Right atrium auricular region (tissue), 2 donors: ENCODE measurements around the gene DDX51. TPM values are rescaled to one million over a fixed set of nuclear protein-coding genes. Genes with fewer than 3 reads are reported as not detected.
"Not testable (repeated sequence)": the region's sequence is repeated elsewhere in the genome, so short reads cannot be mapped to it uniquely, and the experiment has no call there.

Source experiments
- DNase-seq: peaks from one replicate; pipeline ENCODE4 v3.0.0-alpha.2; 2019; ENCODE audit warnings: low spot score
- H3K27ac ChIP-seq, 2 donors: fragments of 200-600 bp; sonication (generic); 1 replicate in 1 of 2; 2 replicates in 1 of 2; pipeline ENCODE4 v1.5.1; 2016 to 2019
- H3K27me3 ChIP-seq, 2 donors: fragments of 200-600 bp; sonication (generic); one replicate each; pipeline versions ENCODE4 v1.5.1 to v1.6.0; 2017 to 2019
- H3K36me3 ChIP-seq: fragments of 200-600 bp; sonication (generic); one replicate; pipeline ENCODE4 v1.5.1; 2016
- H3K4me1 ChIP-seq, 2 donors: fragments of 200-600 bp; sonication (generic); one replicate each; pipeline versions ENCODE4 v1.5.1 to v1.6.0; 2017 to 2019
- H3K4me3 ChIP-seq, 2 donors: fragments of 200-600 bp; sonication (generic); 1 replicate in 1 of 2; 2 replicates in 1 of 2; pipeline ENCODE4 v1.5.1; 2017 to 2019; ENCODE audit warnings: mild to moderate bottlenecking in 1 of 2, moderate library complexity in 1 of 2
- H3K9me3 ChIP-seq, 2 donors: fragments of 200-600 bp; sonication (generic); one replicate each; pipeline ENCODE4 v1.5.1; 2019
- total RNA-seq, 2 donors: library from RNA; depleted of rRNA; stranded (reverse); fragments of >200 nt; gene quantifications; one replicate each; pipeline ENCODE4 v1.1.0, GENCODE V29; 2016
- TF ChIP-seq, protein P1 (sequence below), 2 donors: fragments of 200-600 bp; sonication (generic); IDR thresholded peaks; one replicate each; pipeline ENCODE4 v1.5.1; 2019; ENCODE audit warnings: antibody characterized with exemption in 2 of 2

DDX51 gene
- total RNA-seq, 2 donors from 2014 or later: 6.6 to 8.0 TPM

DNA sequence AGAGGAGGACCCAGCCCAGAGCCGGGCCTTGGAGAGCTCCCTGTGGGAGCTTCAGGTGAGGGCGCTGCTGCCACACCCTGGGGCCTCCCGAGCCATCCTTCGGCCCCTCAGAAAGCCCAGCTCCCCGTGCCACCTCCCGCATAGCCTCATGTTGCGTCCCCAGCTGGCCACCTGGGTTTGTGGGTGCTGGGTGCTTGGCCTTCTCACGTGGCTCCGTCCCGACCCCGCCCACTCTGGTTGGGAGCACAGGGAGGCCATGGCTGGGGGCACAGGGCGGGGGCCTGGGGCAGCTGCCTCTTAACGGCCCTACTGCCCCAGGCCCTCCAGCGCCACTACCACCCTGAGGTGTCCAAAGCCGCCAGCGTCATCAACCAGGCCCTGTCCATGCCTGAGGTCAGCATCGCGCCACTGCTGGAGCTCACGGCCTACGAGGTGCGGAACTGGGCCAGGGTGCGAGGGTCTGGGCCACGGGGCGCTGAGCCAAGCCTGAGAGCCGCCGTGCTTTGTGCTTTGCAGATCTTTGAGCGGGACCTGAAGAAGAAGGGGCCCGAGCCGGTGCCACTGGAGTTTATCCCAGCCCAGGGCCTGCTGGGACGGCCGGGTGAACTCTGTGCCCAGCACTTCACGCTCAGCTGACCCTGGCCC lies 7.8 kb upstream of the DDX51 start:
- Histone ChIP-seq H3K9me3 (no peaks in the 10 kb centered on the region), H3K4me1 (peaks cover 0 to 9% of the 10 kb centered on the region in 2 donors), H3K27ac (no peak overlapping the region), H3K27me3 (no peaks in the 10 kb centered on the region), H3K36me3 (no peaks in the 10 kb centered on the region), H3K4me3 (no peak overlapping the region)
- DNase-seq: no peak
- TF ChIP-seq, protein P1, sequence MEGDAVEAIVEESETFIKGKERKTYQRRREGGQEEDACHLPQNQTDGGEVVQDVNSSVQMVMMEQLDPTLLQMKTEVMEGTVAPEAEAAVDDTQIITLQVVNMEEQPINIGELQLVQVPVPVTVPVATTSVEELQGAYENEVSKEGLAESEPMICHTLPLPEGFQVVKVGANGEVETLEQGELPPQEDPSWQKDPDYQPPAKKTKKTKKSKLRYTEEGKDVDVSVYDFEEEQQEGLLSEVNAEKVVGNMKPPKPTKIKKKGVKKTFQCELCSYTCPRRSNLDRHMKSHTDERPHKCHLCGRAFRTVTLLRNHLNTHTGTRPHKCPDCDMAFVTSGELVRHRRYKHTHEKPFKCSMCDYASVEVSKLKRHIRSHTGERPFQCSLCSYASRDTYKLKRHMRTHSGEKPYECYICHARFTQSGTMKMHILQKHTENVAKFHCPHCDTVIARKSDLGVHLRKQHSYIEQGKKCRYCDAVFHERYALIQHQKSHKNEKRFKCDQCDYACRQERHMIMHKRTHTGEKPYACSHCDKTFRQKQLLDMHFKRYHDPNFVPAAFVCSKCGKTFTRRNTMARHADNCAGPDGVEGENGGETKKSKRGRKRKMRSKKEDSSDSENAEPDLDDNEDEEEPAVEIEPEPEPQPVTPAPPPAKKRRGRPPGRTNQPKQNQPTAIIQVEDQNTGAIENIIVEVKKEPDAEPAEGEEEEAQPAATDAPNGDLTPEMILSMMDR (IDR thresholded peaks at IDR 0.05): no peak

DNA sequence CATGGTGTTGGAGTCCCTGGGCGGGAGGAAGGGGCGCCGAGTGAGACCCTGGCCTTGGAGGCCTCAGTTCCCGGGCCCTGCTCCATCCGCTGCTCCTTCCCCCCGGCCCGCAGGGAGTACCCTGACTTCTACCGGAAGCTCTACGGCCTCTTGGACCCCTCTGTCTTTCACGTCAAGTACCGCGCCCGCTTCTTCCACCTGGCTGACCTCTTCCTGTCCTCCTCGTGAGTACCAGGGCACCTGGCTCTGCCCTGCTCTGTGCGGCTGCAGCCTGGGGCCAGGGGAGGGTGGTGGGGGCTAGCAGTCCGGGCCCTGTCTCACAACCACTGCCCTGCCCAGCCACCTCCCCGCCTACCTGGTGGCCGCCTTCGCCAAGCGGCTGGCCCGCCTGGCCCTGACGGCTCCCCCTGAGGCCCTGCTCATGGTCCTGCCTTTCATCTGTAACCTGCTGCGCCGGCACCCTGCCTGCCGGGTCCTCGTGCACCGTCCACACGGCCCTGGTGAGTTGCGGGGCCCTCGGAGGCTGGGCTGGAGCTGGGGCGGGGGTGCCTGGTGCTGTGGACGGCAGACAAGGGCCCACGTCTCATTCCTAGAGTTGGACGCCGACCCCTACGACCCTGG lies 7.1 kb upstream of the DDX51 start:
- Histone ChIP-seq H3K9me3 (no peaks in the 10 kb centered on the region), H3K27ac (no peak overlapping the region), H3K4me1 (peaks cover 0 to 9% of the 10 kb centered on the region in 2 donors), H3K27me3 (no peaks in the 10 kb centered on the region), H3K4me3 (no peak overlapping the region), H3K36me3 (no peaks in the 10 kb centered on the region)
- no peak for DNase-seq
- TF ChIP-seq, protein P1 (IDR thresholded peaks at IDR 0.05): no peak

DNA sequence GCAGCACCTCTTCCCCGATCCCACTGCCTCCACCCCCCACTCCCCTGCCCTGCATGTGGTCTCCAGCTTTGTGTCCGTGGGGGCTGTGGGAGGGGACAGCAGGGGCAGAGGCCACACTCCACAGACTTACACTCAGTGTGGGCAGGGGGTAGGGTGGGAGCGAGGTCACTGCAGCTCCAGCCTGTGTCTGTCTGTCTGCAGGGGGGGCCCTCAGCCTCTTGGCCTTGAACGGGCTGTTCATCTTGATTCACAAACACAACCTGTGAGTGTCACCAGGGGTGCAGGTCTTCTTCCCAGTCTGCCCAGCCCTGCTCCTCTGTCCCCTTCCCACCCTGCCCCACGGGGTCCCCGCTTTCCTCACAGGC lies 6.6 kb upstream of the DDX51 start:
- DNase-seq: no peak
- Histone ChIP-seq H3K9me3 (no peaks in the 10 kb centered on the region), H3K4me1 (peaks cover 0 to 9% of the 10 kb centered on the region in 2 donors), H3K27ac (no peak overlapping the region), H3K4me3 (no peak overlapping the region), H3K27me3 (no peaks in the 10 kb centered on the region), H3K36me3 (no peaks in the 10 kb centered on the region)
- TF ChIP-seq, protein P1 (IDR thresholded peaks at IDR 0.05): no peak

DNA sequence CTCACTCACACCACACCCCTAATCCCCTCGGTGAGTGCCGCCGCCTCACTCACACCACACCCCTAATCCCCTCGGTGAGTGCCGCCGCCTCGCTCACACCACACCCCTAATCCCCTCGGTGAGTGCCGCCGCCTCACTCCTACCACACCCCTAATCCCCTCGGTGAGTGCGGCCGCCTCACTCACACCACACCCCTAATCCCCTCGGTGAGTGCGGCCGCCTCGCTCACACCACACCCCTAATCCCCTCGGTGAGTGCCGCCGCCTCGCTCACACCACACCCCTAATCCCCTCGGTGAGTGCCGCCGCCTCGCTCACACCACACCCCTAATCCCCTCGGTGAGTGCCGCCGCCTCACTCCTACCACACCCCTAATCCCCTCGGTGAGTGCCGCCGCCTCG lies 5.4 kb upstream of the DDX51 start:
- H3K36me3 ChIP-seq, H3K4me3 ChIP-seq, H3K27ac ChIP-seq, H3K9me3 ChIP-seq, DNase-seq, H3K27me3 ChIP-seq: not testable (repeated sequence)
- H3K4me1 ChIP-seq: peaks cover 0 to 21% of the 10 kb centered on the region in 2 donors

DNA sequence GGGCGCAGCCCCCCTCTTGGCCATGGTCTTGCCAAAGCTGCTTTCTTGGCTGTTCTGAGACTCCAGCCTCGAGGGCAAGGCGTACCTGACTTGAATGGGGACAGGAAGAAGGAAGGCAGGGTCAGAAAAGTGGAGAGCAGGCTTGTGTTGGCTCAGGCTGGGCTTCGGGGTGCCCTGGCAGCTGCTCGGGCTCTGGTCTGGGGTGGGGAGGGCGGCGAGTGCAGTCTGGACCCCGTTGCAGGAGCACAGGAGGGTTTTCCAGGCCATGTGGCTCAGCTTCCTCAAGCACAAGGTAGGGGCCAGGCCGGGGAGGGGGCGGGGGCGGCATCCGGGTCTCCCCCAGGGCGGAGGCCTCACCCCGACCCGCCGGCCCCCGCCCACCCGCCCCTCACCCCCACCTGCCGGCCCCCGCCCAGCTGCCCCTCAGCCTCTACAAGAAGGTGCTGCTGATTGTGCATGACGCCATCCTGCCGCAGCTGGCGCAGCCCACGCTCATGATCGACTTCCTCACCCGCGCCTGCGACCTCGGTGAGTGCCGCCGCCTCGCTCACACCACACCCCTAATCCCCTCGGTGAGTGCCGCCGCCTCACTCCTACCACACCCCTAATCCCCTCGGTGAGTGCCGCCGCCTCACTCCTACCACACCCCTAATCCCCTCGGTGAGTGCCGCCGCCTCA lies 4.4 kb upstream of the DDX51 start:
- TF ChIP-seq, protein P1 (IDR thresholded peaks at IDR 0.05): no peak
- no peak for DNase-seq
- no peak overlapping the region for H3K27ac ChIP-seq
- H3K9me3 ChIP-seq: no peaks in the 10 kb centered on the region
- H3K4me1 ChIP-seq: peaks cover 0 to 13% of the 10 kb centered on the region in 2 donors
- no peaks in the 10 kb centered on the region for H3K36me3 ChIP-seq
- no peak overlapping the region for H3K4me3 ChIP-seq
- no peaks in the 10 kb centered on the region for H3K27me3 ChIP-seq
